OCI-LY3 (cell line): ENCODE data around the gene IFNA21.

Experiments
- CTCF ChIP-seq: fragments of 200-600, 300-600 bp; sonication (generic); IDR thresholded peaks from 2 replicates; pipeline ENCODE4 v1.5.1; 2014; ENCODE audit warnings: antibody characterized with exemption, low read length, low read depth
- EZH2phosphoT487 ChIP-seq: fragments of 200-600 bp; shearing (Covaris generic); IDR thresholded peaks from 2 replicates; pipeline ENCODE4 v1.6.1; 2018; ENCODE audit warnings: antibody characterized with exemption, mixed run types, low read depth

DNA sequence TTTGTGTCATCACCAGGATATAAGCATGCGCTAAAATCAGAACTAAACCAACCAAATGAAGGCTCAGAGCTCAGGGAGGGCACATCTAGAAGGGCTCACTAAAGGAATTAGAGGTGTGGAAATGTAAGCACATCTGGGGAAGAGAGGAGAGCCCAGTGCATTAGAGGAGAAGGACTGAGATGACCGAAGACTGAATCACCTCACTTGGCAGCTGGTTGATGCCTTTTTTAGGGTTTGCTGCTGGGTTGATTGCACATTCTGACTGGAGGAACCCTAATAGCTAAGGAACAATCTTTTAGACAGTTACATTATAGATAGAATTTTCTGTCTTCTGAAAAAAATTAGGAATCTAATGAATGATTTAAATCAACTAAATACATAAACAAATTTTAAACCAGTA lies 8.2 kb upstream of the IFNA21 start:
- TF ChIP-seq CTCF (no peak), EZH2phosphoT487 (no peak)
